Mucosa of descending colon (tissue), 3 donors: ENCODE data around the gene ST6GALNAC4. TPM values are rescaled to one million over a fixed set of nuclear protein-coding genes. Genes with fewer than 3 reads are reported as not detected.

Source experiments
- ATAC-seq: fragments of 200-7000 bp; cut with Tn5 transposase; one replicate; pipeline ENCODE4 v1.9.1; 2020; ENCODE audit warnings: mild to moderate bottlenecking, moderate library complexity
- DNase-seq, 3 donors: peaks; one replicate each; pipeline ENCODE4 v3.0.0-alpha.2; 2020
- H3K36me3 ChIP-seq: fragments of 200-600 bp; one replicate; pipeline ENCODE4 v1.8.0; 2021; ENCODE audit warnings: low read depth, mild to moderate bottlenecking
- H3K4me1 ChIP-seq: fragments of 200-600 bp; one replicate; pipeline ENCODE4 v1.8.0; 2021; ENCODE audit warnings: low read depth, mild to moderate bottlenecking
- H3K4me3 ChIP-seq: fragments of 200-600 bp; one replicate; pipeline ENCODE4 v1.8.0; 2021; ENCODE audit warnings: mild to moderate bottlenecking
- H3K9me3 ChIP-seq: fragments of 200-600 bp; one replicate; pipeline ENCODE4 v1.8.0; 2021; ENCODE audit warnings: mild to moderate bottlenecking
- CTCF ChIP-seq: fragments of 200-600 bp; IDR thresholded peaks from one replicate; pipeline ENCODE4 v1.8.0; 2022; ENCODE audit warnings: antibody characterized with exemption, mild to moderate bottlenecking
- intact Hi-C, 2 donors: fragments of 100-400 bp; cut with DNase I in 1 of 2; cut with micrococcal nuclease in 1 of 2; formaldehyde crosslinking; loops; one replicate each; pipeline versions ENCODE4 v1.11.0 to v1.11.1; 2022; cut with DNase I, micrococcal nuclease
- total RNA-seq, 3 donors: library from RNA; stranded (reverse); fragmentation: NEBNext Ultra II Directional in 2 of 3; extraction: Animal tissue kit (Norgen Biotek cat#: 25700) in 2 of 3; gene quantifications; one replicate each; pipeline versions ENCODE4 v1.2.1 to v1.2.4, GENCODE V29; 2021 to 2023
- donor health status: DM: no; HTN: no; CAD: no; lungs with moderate emphysema.
- donor health status: DM: no; HTN: no; CAD: no.
- donor health status: DM: no; HTN: yes; CAD: no.

ST6GALNAC4 gene
- total RNA-seq, 3 donors from 2014 or later = 31.0 to 39.2 (median 37.2) TPM

GRCh38 chr9:127899128-127899943 is 17.5 kb downstream of the ST6GALNAC4 start, which contains the start of gene ST6GALNAC6:
ST6GALNAC6 (minus strand) TSS chr9:127899603; CDS start chr9:127897981, 1,622 bp downstream.
- intact Hi-C loops = no loop called here
- no peaks in the 10 kb centered on the region for H3K9me3 ChIP-seq
- DNase-seq (peak; percentile 78 to 87 (median 79)), ATAC-seq (peak; percentile 77)
- H3K36me3 ChIP-seq = peaks cover 8% of the 10 kb centered on the region
- peak within 1 kb of the TSS; percentile 75 for H3K4me3 ChIP-seq
- TF ChIP-seq CTCF = no peak
- H3K4me1 ChIP-seq = peaks cover 52% of the 10 kb centered on the region

- ATAC-seq (peak; percentile 29), DNase-seq (peak in 1 of 3 donors; percentile 67)
- TF ChIP-seq CTCF = no peak
- Histone ChIP-seq H3K9me3 (peaks cover 7% of the 10 kb centered on the region), H3K4me3 (peak overlapping the region; percentile 75), H3K4me1 (peaks cover 44% of the 10 kb centered on the region), H3K36me3 (peaks cover 10% of the 10 kb centered on the region)
- intact Hi-C loops = no loop called here
Measured at GRCh38 chr9:127898433-127899127, 18.3 kb downstream of the ST6GALNAC4 start.

- H3K36me3 ChIP-seq = peaks cover 16% of the 10 kb centered on the region
- TF ChIP-seq CTCF = no peak
- no peak overlapping the region for H3K4me3 ChIP-seq
- H3K9me3 ChIP-seq = peaks cover 17% of the 10 kb centered on the region
- intact Hi-C loops = no loop called here
- peaks cover 33% of the 10 kb centered on the region for H3K4me1 ChIP-seq
- ATAC-seq (peak; percentile 45), DNase-seq (peak in 2 of 3 donors; percentile 69 to 75)
Measured at GRCh38 chr9:127897193-127897692, 19.6 kb downstream of the ST6GALNAC4 start.

GRCh38 chr9:127896395-127897192 is 20.2 kb downstream of the ST6GALNAC4 start:
- H3K4me1 ChIP-seq = peaks cover 26% of the 10 kb centered on the region
- intact Hi-C loops = no loop called here
- TF ChIP-seq CTCF = no peak
- no peak for ATAC-seq
- H3K4me3 ChIP-seq = no peak overlapping the region
- H3K36me3 ChIP-seq = peaks cover 16% of the 10 kb centered on the region
- H3K9me3 ChIP-seq = peaks cover 17% of the 10 kb centered on the region
- no peak for DNase-seq

- DNase-seq (no peak), ATAC-seq (no peak)
- no peak for TF ChIP-seq CTCF
- H3K9me3 ChIP-seq = peaks cover 17% of the 10 kb centered on the region
- intact Hi-C loops = no loop called here
- peaks cover 16% of the 10 kb centered on the region for H3K36me3 ChIP-seq
- no peak overlapping the region for H3K4me3 ChIP-seq
- peaks cover 18% of the 10 kb centered on the region for H3K4me1 ChIP-seq
Measured at GRCh38 chr9:127895811-127896210, 21.0 kb downstream of the ST6GALNAC4 start.
